Measurements from ENCODE around the gene RNF40.
A peak's percentile ranks its signal among the peaks of the same experiment; 100 is the strongest.

RNF40 gene
- 130 to 152 reads per million in 2 experiments for total RNA-seq

GRCh38 chr16:30761928-30762902 lies at the start of gene RNF40, which contains the start of gene CFAP119:
Gene RNF40 (plus strand): TSS chr16:30762322. CDS start chr16:30762546, 224 bp downstream.
Gene CFAP119 (minus strand): TSS chr16:30762062. CDS start chr16:30761748, 314 bp downstream.
- DNase-seq (ENCODE audit: low read depth): peak; percentile 86

GRCh38 chr16:30715750-30716445 lies 46.2 kb upstream of the RNF40 start:
- DNase-seq (ENCODE audit: low read depth): no peak

- no peak for DNase-seq (ENCODE audit: low read depth)
Measured at GRCh38 chr16:30720086-30720485, 42.0 kb upstream of the RNF40 start.

GRCh38 chr16:30720694-30721093 lies 41.4 kb upstream of the RNF40 start:
- no peak for DNase-seq (ENCODE audit: low read depth)

GRCh38 chr16:30721167-30721566 lies 41.0 kb upstream of the RNF40 start:
- no peak for DNase-seq (ENCODE audit: low read depth)

- DNase-seq (ENCODE audit: low read depth): no peak
Measured at GRCh38 chr16:30721606-30722005, 40.5 kb upstream of the RNF40 start.

GRCh38 chr16:30722443-30722842 lies 39.7 kb upstream of the RNF40 start:
- no peak for DNase-seq (ENCODE audit: low read depth)

- DNase-seq (ENCODE audit: low read depth): no peak
Measured at GRCh38 chr16:30722916-30723315, 39.2 kb upstream of the RNF40 start.

GRCh38 chr16:30723725-30724355 lies 38.3 kb upstream of the RNF40 start:
- DNase-seq (ENCODE audit: low read depth): no peak

GRCh38 chr16:30724641-30725417 lies 37.3 kb upstream of the RNF40 start:
- DNase-seq (ENCODE audit: low read depth): no peak

GRCh38 chr16:30725418-30725792 lies 36.7 kb upstream of the RNF40 start:
- no peak for DNase-seq (ENCODE audit: low read depth)

GRCh38 chr16:30728321-30728720 lies 33.8 kb upstream of the RNF40 start:
- DNase-seq (ENCODE audit: low read depth): no peak

- no peak for DNase-seq (ENCODE audit: low read depth)
Measured at GRCh38 chr16:30728899-30729672, 33.0 kb upstream of the RNF40 start.

GRCh38 chr16:30731411-30731810 lies 30.7 kb upstream of the RNF40 start:
- DNase-seq (ENCODE audit: low read depth): no peak

- no peak for DNase-seq (ENCODE audit: low read depth)
Measured at GRCh38 chr16:30736995-30737793, 24.9 kb upstream of the RNF40 start.

GRCh38 chr16:30737794-30738648 lies 24.1 kb upstream of the RNF40 start:
- DNase-seq (ENCODE audit: low read depth): no peak

GRCh38 chr16:30738984-30739951 lies 22.9 kb upstream of the RNF40 start:
- no peak for DNase-seq (ENCODE audit: low read depth)

Measured in T follicular helper cell (primary cell).